Choroid plexus epithelial cell (primary cell): Measurements from ENCODE around the gene NLGN1.

Source experiments
- DNase-seq: peaks from one replicate; pipeline ENCODE4 v3.0.0-alpha.2; 2010; ENCODE audit warnings: low read depth
- H3K4me3 ChIP-seq: 2 replicates; pipeline ENCODE4 v1.5.1; 2011; ENCODE audit warnings: low read depth, mild to moderate bottlenecking, control low read depth, low read length, moderate library complexity
- CTCF ChIP-seq: conservative IDR thresholded peaks from 2 replicates; pipeline ENCODE4 v1.5.1; 2011; ENCODE audit warnings: low read depth, mild to moderate bottlenecking, control low read depth, inconsistent platforms, low read length, moderate library complexity

NLGN1 gene

GRCh38 chr3:173395412-173396181, 1.9 kb upstream of the NLGN1 start:
- no peak for TF ChIP-seq CTCF
- DNase-seq, result peak; percentile 44
- peak overlapping the region; percentile 57 for H3K4me3 ChIP-seq

- no peak for TF ChIP-seq CTCF
- H3K4me3 ChIP-seq, result peak overlapping the region; percentile 57
- no peak for DNase-seq
Observed at GRCh38 chr3:173396191-173397041, 1.1 kb upstream of the NLGN1 start.

GRCh38 chr3:173398111-173398479, 551 bp downstream of the NLGN1 start:
- peak overlapping the region; percentile 51 for H3K4me3 ChIP-seq
- TF ChIP-seq CTCF, result no peak
- peak; percentile 40 for DNase-seq

- no peak overlapping the region for H3K4me3 ChIP-seq
- TF ChIP-seq CTCF, result no peak
- DNase-seq, result no peak
Observed at GRCh38 chr3:173399044-173399443, 1.5 kb downstream of the NLGN1 start.

- no peak for TF ChIP-seq CTCF
- no peak for DNase-seq
- no peak overlapping the region for H3K4me3 ChIP-seq
Observed at GRCh38 chr3:173401369-173401768, 3.8 kb downstream of the NLGN1 start.

GRCh38 chr3:173402656-173403055, 5.1 kb downstream of the NLGN1 start:
- TF ChIP-seq CTCF, result no peak
- no peak overlapping the region for H3K4me3 ChIP-seq
- no peak for DNase-seq
